AG09309 (cell line): Measurements from ENCODE around the gene UFSP2.

Source experiments
- DNase-seq: peaks from one replicate; pipeline ENCODE4 v3.0.0-alpha.2; 2010; ENCODE audit warnings: low read depth
- H3K4me3 ChIP-seq: 2 replicates; pipeline ENCODE4 v1.5.1; 2011; ENCODE audit warnings: mild to moderate bottlenecking, low read depth, low read length, moderate library complexity; ENCODE audit not compliant: control insufficient read depth
- TF ChIP-seq, protein P1 (sequence below): IDR thresholded peaks from 2 replicates; pipeline ENCODE4 v1.5.1; 2011; ENCODE audit warnings: mild to moderate bottlenecking, low read depth, low read length, inconsistent platforms; ENCODE audit not compliant: insufficient read depth, control insufficient read depth; ENCODE audit errors: missing control alignments

UFSP2 gene

GRCh38 chr4:185461565-185461964 lies 35.8 kb upstream of the UFSP2 start:
- no peak overlapping the region for H3K4me3 ChIP-seq
- TF ChIP-seq, protein P1, sequence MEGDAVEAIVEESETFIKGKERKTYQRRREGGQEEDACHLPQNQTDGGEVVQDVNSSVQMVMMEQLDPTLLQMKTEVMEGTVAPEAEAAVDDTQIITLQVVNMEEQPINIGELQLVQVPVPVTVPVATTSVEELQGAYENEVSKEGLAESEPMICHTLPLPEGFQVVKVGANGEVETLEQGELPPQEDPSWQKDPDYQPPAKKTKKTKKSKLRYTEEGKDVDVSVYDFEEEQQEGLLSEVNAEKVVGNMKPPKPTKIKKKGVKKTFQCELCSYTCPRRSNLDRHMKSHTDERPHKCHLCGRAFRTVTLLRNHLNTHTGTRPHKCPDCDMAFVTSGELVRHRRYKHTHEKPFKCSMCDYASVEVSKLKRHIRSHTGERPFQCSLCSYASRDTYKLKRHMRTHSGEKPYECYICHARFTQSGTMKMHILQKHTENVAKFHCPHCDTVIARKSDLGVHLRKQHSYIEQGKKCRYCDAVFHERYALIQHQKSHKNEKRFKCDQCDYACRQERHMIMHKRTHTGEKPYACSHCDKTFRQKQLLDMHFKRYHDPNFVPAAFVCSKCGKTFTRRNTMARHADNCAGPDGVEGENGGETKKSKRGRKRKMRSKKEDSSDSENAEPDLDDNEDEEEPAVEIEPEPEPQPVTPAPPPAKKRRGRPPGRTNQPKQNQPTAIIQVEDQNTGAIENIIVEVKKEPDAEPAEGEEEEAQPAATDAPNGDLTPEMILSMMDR = no peak
- DNase-seq = no peak

- no peak for DNase-seq
- TF ChIP-seq, protein P1 = no peak
- H3K4me3 ChIP-seq = no peak overlapping the region
Observed at GRCh38 chr4:185457136-185457535, 31.4 kb upstream of the UFSP2 start.

DNA sequence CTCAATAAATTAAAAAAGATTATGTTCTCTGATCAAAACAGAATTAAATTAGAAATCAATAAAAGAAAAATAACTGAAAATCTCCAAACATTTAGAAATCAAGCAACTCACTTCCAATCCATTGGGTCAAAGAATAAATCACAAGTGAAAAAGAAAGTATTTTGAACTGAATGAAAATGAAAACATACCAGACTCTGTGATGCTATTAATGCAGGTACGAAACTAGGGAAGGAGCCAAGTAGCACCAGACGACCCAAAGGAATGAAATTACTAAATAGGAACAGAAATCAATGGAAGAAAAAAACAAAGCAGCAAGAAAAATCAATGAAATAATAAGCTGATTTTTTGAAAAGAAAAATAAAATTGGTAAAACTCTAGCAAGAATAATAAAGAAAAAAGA lies 30.4 kb upstream of the UFSP2 start:
- H3K4me3 ChIP-seq = no peak overlapping the region
- DNase-seq = no peak
- TF ChIP-seq, protein P1 = no peak

DNA sequence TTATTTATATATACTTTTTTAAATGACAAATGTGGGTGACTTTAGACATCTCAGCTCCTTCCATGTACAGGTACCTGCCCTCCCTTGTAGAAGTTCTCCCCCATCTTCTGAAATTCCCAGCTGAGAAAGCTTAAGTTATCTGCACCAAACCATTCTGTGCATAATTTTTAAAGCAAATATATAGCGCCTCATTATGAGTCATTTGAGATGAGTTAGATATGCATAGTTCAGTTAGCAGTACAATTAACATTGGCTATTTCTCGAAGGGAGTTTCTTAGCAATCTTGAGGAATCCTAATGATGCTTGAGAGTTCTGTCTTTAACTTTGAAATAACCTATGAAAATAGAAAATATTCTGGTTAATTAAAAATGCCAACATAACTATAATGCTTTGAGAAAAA lies 19.4 kb upstream of the UFSP2 start:
- no peak overlapping the region for H3K4me3 ChIP-seq
- TF ChIP-seq, protein P1 = no peak
- DNase-seq = no peak

DNA sequence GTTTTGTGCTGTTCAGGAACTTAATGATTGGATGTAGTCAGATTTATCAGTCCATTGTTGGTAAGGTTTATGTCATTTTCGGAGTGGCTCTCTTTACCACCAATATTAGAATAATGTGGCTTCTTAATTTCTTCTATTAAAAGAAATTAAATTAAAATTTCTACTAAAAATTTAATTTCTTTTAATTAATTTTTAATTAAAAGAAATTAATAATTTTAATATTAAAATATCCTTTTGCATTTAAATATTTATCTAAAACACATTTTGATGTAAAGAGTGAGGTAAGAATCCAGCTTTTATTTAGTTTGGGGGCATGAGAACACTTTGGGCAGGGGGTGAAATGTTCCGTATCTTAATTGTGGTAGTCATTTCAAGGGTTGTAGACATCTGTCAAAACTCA lies 15.7 kb upstream of the UFSP2 start:
- no peak for DNase-seq
- TF ChIP-seq, protein P1 = no peak

GRCh38 chr4:185437809-185438208 lies 12.0 kb upstream of the UFSP2 start:
- TF ChIP-seq, protein P1 = no peak
- no peak overlapping the region for H3K4me3 ChIP-seq
- DNase-seq = no peak

More for the DNA sequence above, 15.7 kb upstream of the UFSP2 start:
- H3K4me3 ChIP-seq = no peak overlapping the region

- TF ChIP-seq, protein P1 = no peak
- DNase-seq = no peak
- no peak overlapping the region for H3K4me3 ChIP-seq
Observed at GRCh38 chr4:185435466-185435865, 9.7 kb upstream of the UFSP2 start.
